8988T (cell line): ENCODE data around the gene RCSD1.

ENCODE experiments used
- DNase-seq: peaks from one replicate; pipeline ENCODE4 v3.0.0; 2011

The RCSD1 gene

GRCh38 chr1:167750641-167751040 lies 120.6 kb downstream of the RCSD1 start:
- no peak for DNase-seq

- DNase-seq, result no peak
Measured at GRCh38 chr1:167751676-167752075, 121.6 kb downstream of the RCSD1 start.

GRCh38 chr1:167752219-167752985 lies 122.4 kb downstream of the RCSD1 start:
- DNase-seq, result no peak

- no peak for DNase-seq
Measured at GRCh38 chr1:167755654-167756053, 125.6 kb downstream of the RCSD1 start.
